ENCODE results near the gene MYO1D. TPM values are rescaled to one million over a fixed set of nuclear protein-coding genes. Genes with fewer than 3 reads are reported as not detected.

MYO1D gene
- polyA plus RNA-seq, 10 donors = 3.8 to 7.8 (median 5.4) TPM

DNA sequence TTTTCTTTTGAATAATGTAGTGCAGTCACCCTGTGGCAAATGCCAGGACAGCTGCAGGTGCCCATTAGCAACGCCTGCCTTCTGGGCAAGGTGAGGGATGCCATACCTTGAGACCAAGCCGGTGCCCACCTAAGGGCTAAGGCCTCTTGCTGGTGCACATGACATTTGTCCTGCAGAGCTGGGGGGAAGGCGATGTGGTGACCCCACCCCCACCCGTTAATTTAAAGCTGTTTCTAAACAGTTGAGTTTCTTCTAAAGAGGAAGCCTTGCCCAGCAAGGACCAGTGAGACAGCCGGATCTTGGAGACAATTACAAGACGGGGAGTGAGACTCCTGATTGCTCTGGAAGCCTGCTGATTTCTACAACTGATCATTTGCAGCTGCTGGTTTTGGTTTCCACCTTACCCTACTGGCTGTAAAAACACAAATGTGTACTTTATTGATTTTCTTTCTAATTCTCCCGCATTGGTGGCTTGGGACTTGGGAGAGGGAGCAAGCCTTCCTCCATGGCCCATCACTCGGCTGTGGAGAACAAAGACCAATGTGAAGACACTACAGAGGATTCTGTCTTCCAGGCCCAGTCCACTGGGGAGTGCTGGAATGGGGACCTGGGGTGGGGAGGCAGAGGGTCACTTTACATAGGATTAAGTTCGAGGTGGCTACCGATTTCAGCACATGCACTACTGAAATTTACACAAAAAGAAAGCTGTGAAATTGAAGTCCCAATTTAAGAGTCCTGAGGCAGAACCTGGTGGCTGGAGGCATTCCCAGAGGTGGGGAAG, 387.4 kb downstream of the MYO1D start:
- DNase-seq = no peak

DNA sequence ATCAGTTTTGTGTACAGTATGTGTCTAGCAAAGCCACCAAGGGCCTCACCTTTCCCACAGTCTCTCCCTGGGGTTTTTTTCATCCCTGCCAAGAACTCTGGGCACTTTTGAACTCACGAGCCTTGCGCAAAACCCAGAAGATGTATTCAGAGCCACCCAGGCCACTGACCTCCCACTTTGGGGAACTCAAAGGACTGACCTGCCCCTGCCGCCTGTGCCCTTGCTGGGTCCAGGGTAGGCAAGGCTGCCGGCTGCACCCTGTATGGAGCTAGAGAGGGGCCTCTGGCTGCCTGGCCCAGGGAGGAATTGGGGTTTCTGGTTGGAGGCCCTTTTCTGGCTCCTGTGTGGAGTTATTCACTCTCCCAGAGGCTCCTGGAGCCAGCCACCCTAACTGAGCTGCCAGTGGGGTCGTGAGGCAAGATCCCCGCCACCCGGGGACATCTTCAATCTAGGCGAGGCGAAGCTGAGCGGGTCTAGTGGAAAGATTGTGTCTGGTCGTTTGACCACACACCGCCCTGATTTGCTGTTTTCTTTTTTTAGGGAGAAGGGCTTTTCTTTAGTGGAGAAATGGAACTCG, 388.2 kb downstream of the MYO1D start:
- no peak for DNase-seq

DNA sequence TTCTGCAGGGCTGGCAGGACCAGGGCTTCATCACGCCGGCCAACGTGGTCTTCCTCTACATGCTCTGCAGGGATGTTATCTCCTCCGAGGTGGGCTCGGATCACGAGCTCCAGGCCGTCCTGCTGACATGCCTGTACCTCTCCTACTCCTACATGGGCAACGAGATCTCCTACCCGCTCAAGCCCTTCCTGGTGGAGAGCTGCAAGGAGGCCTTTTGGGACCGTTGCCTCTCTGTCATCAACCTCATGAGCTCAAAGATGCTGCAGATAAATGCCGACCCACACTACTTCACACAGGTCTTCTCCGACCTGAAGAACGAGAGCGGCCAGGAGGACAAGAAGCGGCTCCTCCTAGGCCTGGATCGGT, 388.8 kb downstream of the MYO1D start:
- no peak for DNase-seq

DNA sequence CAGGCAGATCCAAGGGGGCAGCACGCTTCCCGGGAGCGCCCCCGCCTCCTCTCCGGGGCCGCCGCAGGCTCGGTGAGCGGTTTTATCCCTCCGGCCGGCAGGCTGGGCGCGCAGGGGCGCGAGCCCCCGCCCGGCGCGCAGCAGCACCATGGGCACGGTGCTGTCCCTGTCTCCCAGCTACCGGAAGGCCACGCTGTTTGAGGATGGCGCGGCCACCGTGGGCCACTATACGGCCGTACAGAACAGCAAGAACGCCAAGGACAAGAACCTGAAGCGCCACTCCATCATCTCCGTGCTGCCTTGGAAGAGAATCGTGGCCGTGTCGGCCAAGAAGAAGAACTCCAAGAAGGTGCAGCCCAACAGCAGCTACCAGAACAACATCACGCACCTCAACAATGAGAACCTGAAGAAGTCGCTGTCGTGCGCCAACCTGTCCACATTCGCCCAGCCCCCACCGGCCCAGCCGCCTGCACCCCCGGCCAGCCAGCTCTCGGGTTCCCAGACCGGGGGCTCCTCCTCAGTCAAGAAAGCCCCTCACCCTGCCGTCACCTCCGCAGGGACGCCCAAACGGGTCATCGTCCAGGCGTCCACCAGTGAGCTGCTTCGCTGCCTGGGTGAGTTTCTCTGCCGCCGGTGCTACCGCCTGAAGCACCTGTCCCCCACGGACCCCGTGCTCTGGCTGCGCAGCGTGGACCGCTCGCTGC, 389.3 kb downstream of the MYO1D start:
- DNase-seq = peak in 1 of 3 donors; percentile 67

DNA sequence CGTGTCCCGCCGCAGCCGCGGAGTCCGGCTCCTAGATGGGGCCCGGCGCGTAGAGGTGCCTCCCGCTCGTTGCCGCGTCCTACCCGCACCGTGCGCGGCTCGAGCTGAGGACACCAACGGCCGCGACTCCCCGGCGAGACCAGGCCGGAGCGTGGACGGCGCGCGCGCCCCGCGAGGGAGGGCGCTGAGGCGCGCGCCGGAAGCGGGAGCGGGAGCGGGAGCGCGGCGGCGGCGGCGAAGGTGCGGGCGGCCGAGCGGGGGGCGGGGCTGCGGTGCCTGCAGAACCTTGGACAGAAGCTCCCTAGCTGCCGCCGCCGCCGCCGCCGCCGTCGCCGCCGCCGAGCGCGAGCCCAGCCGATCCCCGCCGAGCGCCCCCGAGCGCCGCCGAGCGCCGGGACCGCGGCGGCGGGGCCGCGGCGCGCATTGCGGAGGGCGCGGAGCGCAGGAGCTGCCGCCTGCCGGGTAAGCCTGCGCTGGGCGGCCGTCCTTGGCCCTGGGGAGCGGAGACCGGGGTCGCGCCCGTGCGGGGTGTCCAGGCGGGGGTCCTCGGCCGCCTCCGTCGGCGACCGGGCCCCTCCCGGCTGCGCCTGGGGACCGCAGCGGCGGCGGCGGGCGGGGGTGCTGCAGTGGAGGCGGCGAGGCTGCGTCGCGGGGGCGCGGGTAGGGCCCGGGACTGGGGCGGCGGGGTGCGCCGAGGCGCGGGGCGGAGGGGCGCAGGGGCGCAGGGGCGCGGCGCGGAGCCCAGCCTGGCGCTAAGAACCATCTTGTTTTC, 390.0 kb downstream of the MYO1D start, which contains the start of gene CDK5R1:
TSS of gene CDK5R1 (plus strand) at position 293 of the 772 bp plus-strand sequence. CDS start 628 bp downstream, outside the sequence.
- DNase-seq = peak in 2 of 3 donors; percentile 63 to 83

DNA sequence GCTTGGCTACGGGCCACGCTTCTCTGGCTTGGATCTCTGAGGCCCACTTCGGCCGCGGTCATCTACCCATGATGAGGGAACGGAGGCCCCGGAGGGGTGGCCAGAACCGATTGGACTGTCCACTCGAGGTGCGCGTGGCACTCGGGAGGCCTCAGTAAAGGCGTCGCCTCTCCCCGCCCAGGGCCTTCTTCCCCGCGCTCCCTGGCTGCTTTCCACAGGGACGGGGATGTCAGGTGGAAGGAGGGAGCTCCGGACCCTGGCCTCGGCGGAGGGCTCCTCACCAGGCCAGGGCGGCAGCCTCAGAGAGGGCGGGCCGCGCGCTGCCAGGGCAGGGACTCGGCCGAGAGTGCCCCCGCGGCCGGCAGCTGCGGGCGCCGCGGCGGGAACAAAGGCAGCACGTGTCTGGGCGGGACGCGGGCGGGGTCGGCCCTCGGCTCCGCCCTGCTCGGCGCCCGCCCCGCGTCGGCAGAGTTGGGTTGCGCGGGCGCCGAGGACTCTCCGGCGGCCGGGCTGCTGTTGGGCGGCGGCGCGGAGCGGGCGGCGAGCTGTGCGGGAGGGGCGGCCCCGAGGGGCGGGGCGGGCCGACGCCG, 390.7 kb downstream of the MYO1D start:
- peak; percentile 74 to 88 (median 81) for DNase-seq

DNA sequence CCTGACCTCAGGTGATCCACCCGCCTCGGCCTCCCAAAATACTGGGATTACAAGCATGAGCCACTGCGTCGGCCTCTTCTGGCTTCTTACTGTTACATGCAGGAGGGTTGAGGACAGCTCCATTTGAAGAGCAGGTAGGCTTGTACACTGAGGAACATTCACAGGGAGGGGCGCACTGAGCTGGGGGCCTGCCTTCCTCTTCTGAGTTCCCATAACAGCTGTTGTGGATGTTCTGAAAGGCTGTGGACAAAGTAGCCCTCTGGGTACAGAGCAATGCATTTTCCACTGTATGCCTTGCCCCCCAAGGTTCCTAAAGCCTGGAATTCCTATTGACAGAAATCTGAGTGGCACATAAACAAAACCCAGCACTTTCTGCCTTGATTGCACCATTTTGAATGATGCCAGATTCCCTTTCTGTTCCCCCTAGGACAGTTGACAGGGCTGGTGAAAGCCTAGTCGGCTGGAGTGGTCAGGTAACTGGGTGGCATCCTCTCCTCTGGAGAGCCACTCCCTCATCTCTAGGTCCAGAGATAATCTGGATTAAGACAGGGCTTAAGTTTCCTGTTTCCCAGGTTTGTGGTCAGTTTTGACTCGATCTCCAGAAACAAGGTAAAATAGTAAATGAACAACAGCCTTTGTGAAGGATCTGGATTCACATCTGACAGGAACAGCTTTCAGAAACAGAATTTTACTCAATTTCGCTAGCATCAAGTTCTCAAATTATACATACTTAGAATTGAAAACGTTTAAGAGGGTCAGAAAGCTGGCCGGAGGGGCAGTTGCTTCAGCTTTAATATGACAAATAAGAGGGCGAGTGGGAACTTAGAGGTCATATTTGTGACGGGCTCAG, 391.4 kb downstream of the MYO1D start:
- DNase-seq = no peak

DNA sequence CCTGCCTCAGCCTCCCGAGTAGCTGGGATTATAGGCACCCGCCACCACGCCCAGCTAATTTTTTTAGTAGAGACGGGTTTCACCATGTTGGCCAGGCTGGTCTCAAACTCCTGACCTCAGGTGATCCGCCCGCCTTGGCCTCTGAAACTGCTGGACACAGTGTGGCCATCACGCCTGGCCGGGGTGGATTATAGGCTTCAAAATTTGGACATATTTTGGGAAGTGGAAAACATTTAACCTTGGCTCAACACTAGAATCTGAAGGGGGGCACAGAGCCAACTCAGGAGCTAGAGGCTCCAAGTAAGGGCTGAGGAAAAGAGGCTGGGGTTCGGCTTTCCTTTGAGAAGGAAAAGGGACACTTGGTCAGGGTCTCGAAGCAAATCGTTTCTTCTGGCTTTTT, 392.3 kb downstream of the MYO1D start:
- peak in 1 of 3 donors; percentile 42 for DNase-seq

DNA sequence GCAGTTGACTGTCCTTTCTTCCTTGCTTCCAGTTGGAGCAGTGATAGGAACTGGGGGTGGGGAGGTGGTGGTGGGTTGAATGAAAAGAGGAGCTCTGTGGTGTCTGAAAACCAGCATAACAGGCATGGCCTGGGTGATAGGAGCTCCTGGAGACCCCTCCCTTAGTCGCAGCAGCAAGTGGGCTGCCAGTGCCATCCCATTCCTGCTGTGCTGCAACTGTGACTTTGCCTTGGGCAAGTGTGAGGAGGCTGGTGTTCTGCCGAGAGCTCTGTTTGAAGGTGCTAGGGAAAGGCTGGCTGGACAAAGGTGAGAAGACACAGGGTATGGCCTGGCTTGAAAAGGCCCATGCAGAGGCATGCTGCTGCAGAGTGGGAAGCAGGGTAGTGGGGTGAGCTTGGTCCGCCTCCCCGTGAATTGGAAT, 392.9 kb downstream of the MYO1D start:
- DNase-seq = no peak

DNA sequence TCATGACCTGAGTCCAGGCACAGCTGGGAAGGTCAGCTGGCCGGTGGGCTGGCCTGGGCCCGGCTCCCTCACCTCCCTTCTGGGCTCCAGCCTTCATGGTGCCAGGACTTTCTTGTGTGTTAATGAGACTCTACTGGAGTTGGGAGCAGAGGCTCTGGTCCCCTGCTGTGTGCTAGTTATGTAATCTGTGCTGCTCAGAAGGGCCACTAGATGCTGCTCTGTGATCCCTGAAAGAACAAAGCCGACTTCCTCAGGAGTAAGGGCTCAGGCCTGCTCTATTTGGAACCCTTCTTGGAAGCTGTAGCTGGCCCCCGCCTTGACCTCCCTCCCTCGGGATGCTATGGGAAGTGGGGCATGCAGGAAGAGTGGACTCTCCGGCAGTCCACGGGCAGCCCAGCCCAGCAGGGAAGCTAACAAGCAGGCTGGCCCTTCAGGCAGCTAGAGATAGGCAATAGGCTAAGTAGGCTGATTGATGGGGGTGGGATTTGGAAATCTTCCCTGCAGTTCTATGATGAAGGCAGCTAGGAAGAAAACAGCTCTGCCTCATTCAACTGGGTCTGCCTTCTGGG, 393.4 kb downstream of the MYO1D start:
- DNase-seq = peak; percentile 74 to 94 (median 85)

DNA sequence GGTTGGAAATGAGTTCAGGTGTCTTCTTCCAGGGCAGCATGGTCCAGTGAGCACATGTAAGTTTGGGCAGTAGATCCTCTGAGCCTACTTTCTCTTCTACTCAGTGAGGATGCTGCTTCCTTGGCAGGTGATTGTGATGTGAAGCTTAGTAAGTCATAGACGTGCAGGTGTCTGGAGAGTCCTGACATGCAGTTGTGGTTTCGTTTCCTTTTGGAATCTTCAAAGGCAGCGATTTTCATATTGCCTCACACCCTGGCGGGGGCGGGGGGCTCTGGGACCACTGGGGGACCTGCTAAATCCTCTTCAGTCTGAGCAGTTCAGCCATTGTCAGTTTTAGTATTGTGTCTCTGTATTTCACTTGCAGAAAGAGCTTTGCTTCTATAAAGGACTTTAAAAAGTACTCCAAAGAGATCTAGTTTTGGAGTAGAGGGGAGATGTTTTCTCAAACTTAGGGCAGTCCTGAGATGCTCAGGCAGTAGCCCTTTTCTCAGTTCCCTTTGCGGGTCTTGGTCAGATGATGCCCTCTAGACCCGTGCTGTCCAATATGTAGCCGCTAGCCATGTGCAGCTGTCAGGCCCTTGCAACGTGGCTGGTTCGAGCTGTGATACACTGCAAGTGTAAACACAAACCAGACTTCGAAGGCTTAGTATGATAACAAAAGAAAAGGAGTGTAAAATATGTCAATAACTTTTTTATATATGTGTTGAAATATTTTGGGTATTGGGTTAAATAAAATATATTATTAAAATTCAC, 394.2 kb downstream of the MYO1D start:
- no peak for DNase-seq

DNA sequence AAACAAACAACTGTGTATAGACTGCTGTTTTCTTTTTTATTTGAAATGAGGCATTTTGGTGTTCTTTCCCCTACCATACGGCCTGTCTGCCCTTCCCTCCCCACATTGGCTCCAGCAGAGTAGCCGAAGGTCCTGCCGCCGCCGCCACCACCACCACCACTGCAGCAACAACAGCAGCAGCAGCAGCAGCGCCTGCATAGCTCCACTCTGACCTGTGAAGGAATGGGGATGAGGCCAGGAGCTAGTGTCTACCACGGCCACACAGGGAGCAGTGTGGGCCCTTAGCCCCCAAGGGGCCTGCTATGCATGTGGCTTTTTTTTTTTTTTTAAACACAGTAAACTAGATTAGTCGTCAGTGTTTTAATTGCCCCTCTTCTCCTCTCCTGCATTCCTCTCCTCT, 395.7 kb downstream of the MYO1D start:
- no peak for DNase-seq

DNA sequence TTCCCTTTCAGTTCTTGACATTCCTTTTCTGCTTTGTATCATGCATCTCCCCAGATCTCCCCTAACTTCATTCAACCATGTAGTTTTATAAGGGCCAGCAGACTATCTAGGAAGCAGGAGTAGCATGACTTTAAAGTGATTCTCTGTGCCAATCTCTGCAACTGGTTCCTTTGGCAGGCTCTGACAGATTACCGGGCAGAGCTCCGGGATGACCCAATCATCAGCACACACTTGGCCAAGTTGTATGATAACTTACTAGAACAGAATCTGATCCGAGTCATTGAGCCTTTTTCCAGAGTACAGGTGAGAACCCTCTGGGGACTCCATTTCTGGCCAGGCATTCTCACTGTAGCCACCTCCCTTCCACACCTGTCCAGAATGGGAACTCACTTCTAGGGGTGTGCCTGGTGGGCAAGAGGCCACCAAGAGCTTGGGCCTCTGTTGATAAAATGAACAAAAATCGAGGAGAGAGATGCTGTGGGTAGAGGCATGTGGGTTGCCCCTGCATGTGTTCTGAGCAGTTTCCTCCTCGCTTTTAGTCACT, 397.8 kb downstream of the MYO1D start:
- no peak for DNase-seq

DNA sequence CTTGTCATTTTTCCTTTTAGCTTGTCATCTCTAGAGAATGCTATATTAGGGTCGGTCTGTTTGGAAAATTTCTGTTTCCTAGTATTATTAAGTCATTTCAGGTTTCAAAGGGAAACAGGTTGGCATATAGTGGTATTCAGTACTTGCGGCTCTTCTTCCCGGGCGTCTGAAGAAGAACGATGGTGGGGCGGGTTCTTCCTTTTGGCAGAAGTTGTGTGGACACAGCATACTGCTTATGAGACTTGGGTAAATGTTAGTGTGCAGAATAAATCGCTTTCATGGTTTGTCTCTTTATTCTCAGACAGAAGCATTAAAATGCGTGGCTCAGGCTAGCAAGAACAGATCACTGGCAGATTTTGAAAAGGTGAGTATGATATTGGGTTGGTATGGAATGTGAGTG, 399.7 kb downstream of the MYO1D start:
- DNase-seq = no peak

DNA sequence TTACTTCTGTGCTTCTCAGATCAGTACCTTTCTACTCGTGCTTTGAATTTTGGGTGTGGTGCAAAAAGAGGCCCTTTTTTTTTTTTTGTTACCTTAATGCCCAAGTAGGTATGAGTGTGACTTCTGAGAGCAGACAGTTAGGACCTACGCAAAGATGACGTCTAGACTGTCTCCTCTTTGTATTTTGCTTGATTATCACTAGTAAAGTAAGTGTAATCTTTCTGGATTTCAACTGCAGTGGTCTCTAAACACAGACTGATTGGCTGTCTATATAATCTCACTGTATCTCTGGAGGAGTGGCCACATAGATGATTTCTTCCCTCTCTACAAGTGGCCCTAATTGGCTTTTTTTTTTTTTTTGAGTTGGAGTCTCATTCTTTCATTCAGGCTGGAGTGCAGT, 401.7 kb downstream of the MYO1D start:
- no peak for DNase-seq

DNA sequence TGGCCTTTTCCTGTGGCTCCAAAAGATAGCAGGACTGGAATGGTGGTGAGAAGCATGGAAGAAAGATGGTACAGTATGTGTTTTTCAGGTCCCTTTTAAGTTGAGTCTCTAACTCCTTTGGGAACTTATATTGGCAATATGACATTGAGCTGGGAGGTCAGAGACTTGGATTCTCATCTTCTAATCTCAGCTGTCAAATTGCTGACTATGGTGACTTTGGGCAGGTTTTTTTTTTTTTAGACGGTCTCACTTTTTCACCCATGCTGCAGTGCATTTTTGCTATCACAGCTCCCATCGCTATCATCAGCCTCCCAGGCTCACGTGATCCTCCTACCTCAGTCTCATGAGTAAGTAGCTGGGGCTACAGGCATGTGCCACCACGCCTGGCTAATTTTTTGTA, 405.3 kb downstream of the MYO1D start:
- no peak for DNase-seq

DNA sequence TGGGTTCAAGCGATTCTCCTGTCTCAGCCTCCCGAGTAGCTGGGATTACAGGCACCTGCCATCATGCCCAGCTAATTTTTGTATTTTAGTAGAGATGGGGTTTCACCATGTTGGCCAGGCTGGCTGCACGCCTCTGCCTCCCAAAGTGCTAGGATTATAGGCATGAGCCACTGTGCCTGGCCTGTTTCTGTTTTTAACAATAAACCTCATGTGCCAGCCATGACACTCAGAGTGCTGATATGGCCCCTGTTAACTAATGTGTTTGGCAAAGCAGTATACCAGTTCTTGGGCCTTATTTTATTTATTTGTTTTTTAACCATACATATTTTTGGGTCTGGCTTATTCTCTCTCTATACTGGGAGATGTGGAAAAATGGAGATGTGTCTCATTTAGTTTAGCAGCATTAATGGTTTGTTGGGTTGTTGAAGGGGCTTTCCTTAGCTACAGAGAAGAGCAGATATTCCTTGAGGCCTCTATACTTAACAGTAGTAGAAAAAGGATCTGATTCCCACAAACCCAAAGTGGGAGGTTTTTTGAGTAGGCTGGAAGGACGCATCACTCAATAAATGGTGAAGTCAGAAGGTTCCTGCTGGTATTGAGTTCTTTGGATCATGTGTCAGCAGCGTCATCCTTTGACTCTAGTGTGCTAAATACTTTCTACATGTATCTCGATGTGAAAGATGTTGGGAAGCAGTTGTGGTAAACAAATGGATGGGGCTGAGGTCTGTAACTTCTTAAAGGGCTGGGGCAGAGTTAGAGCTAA, 406.3 kb downstream of the MYO1D start:
- no peak for DNase-seq

DNA sequence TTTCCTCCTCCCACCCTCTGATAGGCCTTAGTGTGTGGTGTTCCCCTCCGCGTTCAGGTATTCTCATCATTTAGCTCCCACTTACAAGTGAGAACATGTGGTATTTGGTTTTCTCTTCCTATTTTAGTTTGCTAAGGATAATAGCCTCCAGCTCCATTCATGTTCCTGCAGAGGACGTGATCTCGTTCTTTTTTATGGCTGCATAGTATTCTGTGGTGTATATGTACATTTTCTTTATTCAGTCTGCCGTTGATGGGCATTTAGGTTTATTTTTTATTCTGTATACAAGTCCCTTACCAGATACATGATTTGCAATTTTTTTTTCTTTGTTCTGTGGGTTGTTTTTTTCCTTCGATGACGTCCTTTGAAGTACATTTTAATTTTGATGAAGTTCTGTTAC, 409.0 kb downstream of the MYO1D start:
- DNase-seq = no peak

DNA sequence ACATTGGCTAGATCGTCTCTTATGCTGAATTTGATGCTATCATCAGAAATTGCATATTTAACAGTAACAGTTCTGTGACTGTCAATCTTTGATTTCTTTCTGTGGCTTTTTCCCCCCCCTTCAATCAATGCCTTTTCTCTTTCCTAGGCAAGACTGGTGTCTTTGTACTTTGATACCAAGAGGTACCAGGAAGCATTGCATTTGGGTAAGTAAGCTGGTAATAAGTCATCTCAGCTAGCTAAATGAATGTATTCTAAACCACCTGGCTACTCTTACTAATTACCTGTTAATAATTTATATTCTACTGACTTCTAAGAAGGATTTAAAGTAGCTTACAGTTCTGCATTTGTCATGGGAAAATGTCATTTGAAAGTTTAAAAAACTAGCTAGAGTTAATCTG, 412.6 kb downstream of the MYO1D start:
- no peak for DNase-seq
